H1 (cell line): ENCODE results near the gene MECP2. TPM values are rescaled to one million over a fixed set of nuclear protein-coding genes. Genes with fewer than 3 reads are reported as not detected.

Source experiments
- CTCF ChIA-PET: fragments of 300-600 bp; sonication (Branson Sonifier 250); formaldehyde crosslinking; loops from one replicate; lab custom pipeline; 2021; ENCODE audit not compliant: partially characterized antibody; lab: Charles Lee
- POLR2A ChIA-PET: fragments of 300-600 bp; sonication (Branson Sonifier 250); formaldehyde crosslinking; loops from one replicate; lab custom pipeline; 2021; ENCODE audit warnings: inconsistent platforms; ENCODE audit not compliant: partially characterized antibody; lab: Charles Lee
- DNase-seq, 2 experiments: peaks; one replicate each; pipeline versions ENCODE4 v3.0.0 to v3.0.0-alpha.2; 2010 to 2022; ENCODE audit warnings: low spot score in 2 of 2, low read depth in 1 of 2, mixed read lengths in 1 of 2
- FAIRE-seq: peaks from 2 replicates; lab custom pipeline; 2011; peaks lifted over from hg19 to GRCh38; lab: Jason Lieb, UNC
- H2AFZ ChIP-seq: 2 replicates; pipeline ENCODE4 v1.8.1; 2012; ENCODE audit warnings: low read length, inconsistent platforms
- H2AK5ac ChIP-seq: 2 replicates; pipeline ENCODE4 v1.6.1; 2013; ENCODE audit warnings: low read depth, low read length
- H2BK120ac ChIP-seq: replicated peaks from 2 replicates; pipeline ENCODE3; 2013; ENCODE audit warnings: low read depth, low read length, inconsistent platforms
- H2BK12ac ChIP-seq: 2 replicates; pipeline ENCODE4 v1.6.1; 2013; ENCODE audit warnings: low read depth, low read length
- H2BK15ac ChIP-seq: 2 replicates; pipeline ENCODE4 v1.6.1; 2013; ENCODE audit warnings: low read length
- H2BK20ac ChIP-seq: 2 replicates; pipeline ENCODE4 v1.6.1; 2013; ENCODE audit warnings: low read length
- H2BK5ac ChIP-seq: 2 replicates; pipeline ENCODE4 v1.6.1; 2013; ENCODE audit warnings: low read depth, low read length
- H3K14ac ChIP-seq: 2 replicates; pipeline ENCODE4 v1.6.1; 2013; ENCODE audit warnings: inconsistent platforms; ENCODE audit not compliant: insufficient read length
- H3K18ac ChIP-seq: 2 replicates; pipeline ENCODE4 v1.6.1; 2013; ENCODE audit warnings: low read length; ENCODE audit errors: extremely low read depth
- H3K23ac ChIP-seq: 2 replicates; pipeline ENCODE4 v1.6.1; 2013; ENCODE audit warnings: inconsistent platforms; ENCODE audit not compliant: insufficient read length
- H3K23me2 ChIP-seq: 2 replicates; pipeline ENCODE4 v1.6.1; 2013; ENCODE audit warnings: low read depth, low read length
- H3K27ac ChIP-seq: 2 replicates; pipeline ENCODE4 v1.6.1; 2011; ENCODE audit warnings: low read depth, low read length, inconsistent platforms
- H3K27me3 ChIP-seq, 4 experiments: replicated peaks in 1 of 4; 1 replicate in 1 of 4; 2 replicates in 3 of 4; pipeline versions ENCODE4 v1.6.1 to v1.8.1; 2011 to 2013; ENCODE audit warnings: low read length in 3 of 4, mild to moderate bottlenecking in 3 of 4, inconsistent platforms in 2 of 4, mixed read lengths in 2 of 4, moderate library complexity in 1 of 4; ENCODE audit not compliant: control insufficient read depth in 3 of 4, insufficient read depth in 3 of 4; ENCODE audit errors: extremely low read depth in 1 of 4
- H3K36me3 ChIP-seq, 4 experiments: 2 replicates each; pipeline versions ENCODE4 v1.6.1 to v1.8.1; 2011 to 2013; ENCODE audit warnings: mild to moderate bottlenecking in 4 of 4, low read length in 3 of 4, moderate library complexity in 2 of 4, control low read depth in 1 of 4, inconsistent platforms in 1 of 4; ENCODE audit not compliant: insufficient read depth in 4 of 4, control insufficient read depth in 2 of 4
- H3K4ac ChIP-seq: replicated peaks from 2 replicates; pipeline ENCODE3; 2013; ENCODE audit warnings: low read length, low read depth, mixed read lengths, inconsistent platforms; ENCODE audit not compliant: insufficient read length
- H3K4me1 ChIP-seq, 4 experiments: replicated peaks in 1 of 4; 1 replicate in 1 of 4; 2 replicates in 3 of 4; pipeline versions ENCODE4 v1.6.1 to v1.8.1; 2011 to 2013; ENCODE audit warnings: low read length in 3 of 4, inconsistent platforms in 2 of 4, mixed read lengths in 1 of 4; ENCODE audit not compliant: insufficient read depth in 4 of 4, control insufficient read depth in 3 of 4
- H3K4me2 ChIP-seq, 2 experiments: 2 replicates each; pipeline versions ENCODE4 v1.6.1 to v1.8.1; 2011 to 2013; ENCODE audit warnings: low read depth in 2 of 2, low read length in 2 of 2, control low read depth in 1 of 2, inconsistent platforms in 1 of 2, mild to moderate bottlenecking in 1 of 2; ENCODE audit not compliant: insufficient read depth in 1 of 2
- H3K4me3 ChIP-seq, 4 experiments: fragments of 200-600, 300-600 bp in 1 of 4; sonication (generic), shearing (Covaris generic), sonication (Bioruptor Twin) in 1 of 4; 2 replicates each; pipeline versions ENCODE4 v1.5.1 to v1.8.1; 2011 to 2016; ENCODE audit warnings: low read length in 4 of 4, low read depth in 3 of 4, control low read depth in 2 of 4, inconsistent platforms in 2 of 4, mild to moderate bottlenecking in 2 of 4, mixed read lengths in 1 of 4, moderate library complexity in 1 of 4; ENCODE audit not compliant: insufficient read depth in 2 of 4; ENCODE audit errors: extremely low read depth in 1 of 4
- H3K56ac ChIP-seq: replicated peaks from 2 replicates; pipeline ENCODE3; 2013; ENCODE audit warnings: low read depth, mild to moderate bottlenecking, mixed read lengths, low read length, inconsistent platforms; ENCODE audit not compliant: insufficient read length
- H3K79me1 ChIP-seq: 2 replicates; pipeline ENCODE4 v1.6.1; 2013; ENCODE audit warnings: low read depth, low read length, control low read depth
- H3K79me2 ChIP-seq, 2 experiments: 2 replicates each; pipeline versions ENCODE4 v1.6.1 to v1.8.1; 2012 to 2013; ENCODE audit warnings: low read length in 2 of 2, mild to moderate bottlenecking in 2 of 2, inconsistent platforms in 1 of 2; ENCODE audit not compliant: insufficient read depth in 2 of 2, control insufficient read depth in 1 of 2
- H3K9ac ChIP-seq, 4 experiments: replicated peaks in 1 of 4; 1 replicate in 1 of 4; 2 replicates in 3 of 4; pipeline versions ENCODE4 v1.6.1 to v1.8.1; 2011 to 2013; ENCODE audit warnings: low read depth in 3 of 4, low read length in 3 of 4, control low read depth in 2 of 4, mild to moderate bottlenecking in 2 of 4, moderate library complexity in 2 of 4, inconsistent platforms in 1 of 4; ENCODE audit errors: extremely low read depth in 1 of 4
- H3K9me3 ChIP-seq, 2 experiments: 2 replicates each; pipeline versions ENCODE4 v1.6.1 to v1.8.1; 2012 to 2013; ENCODE audit warnings: mild to moderate bottlenecking in 2 of 2, moderate library complexity in 2 of 2, control low read depth in 1 of 2, inconsistent platforms in 1 of 2, low read depth in 1 of 2, low read length in 1 of 2, mixed read lengths in 1 of 2; ENCODE audit not compliant: insufficient read depth in 2 of 2
- H4K20me1 ChIP-seq, 2 experiments: replicated peaks in 1 of 2; 2 replicates each; pipeline versions ENCODE3 to v1.8.1; 2011 to 2013; ENCODE audit warnings: inconsistent platforms in 2 of 2, low read length in 2 of 2, mild to moderate bottlenecking in 1 of 2; ENCODE audit not compliant: insufficient read depth in 2 of 2, control insufficient read depth in 1 of 2
- H4K5ac ChIP-seq: 2 replicates; pipeline ENCODE4 v1.6.1; 2013; ENCODE audit warnings: low read length, low read depth, mixed read lengths, inconsistent platforms; ENCODE audit not compliant: insufficient read length
- H4K8ac ChIP-seq: 2 replicates; pipeline ENCODE4 v1.8.0; 2013; ENCODE audit warnings: mild to moderate bottlenecking, moderate library complexity, low read length, inconsistent platforms; ENCODE audit not compliant: insufficient read depth; ENCODE audit errors: extremely low read depth
- H4K91ac ChIP-seq: replicated peaks from 2 replicates; pipeline ENCODE3; 2013; ENCODE audit warnings: low read length, mixed read lengths, inconsistent platforms; ENCODE audit not compliant: insufficient read length
- BACH1 ChIP-seq: IDR thresholded peaks from 2 replicates; pipeline ENCODE4 v1.6.1; 2012; ENCODE audit warnings: low read length, improper control_type of control experiment
- BRCA1 ChIP-seq: IDR thresholded peaks from 2 replicates; pipeline ENCODE4 v1.6.1; 2012; ENCODE audit warnings: low read depth, low read length, improper control_type of control experiment
- CBX5 ChIP-seq: fragments of 300-800, 300-1000 bp; sonication (generic); IDR thresholded peaks from 2 replicates; pipeline ENCODE4 v1.7.1; 2016; ENCODE audit warnings: antibody characterized with exemption, low read length, low read depth
- CBX8 ChIP-seq: fragments of 300-800, 300-1000 bp; sonication (generic); IDR thresholded peaks from 2 replicates; pipeline ENCODE4 v1.7.1; 2016; ENCODE audit warnings: low read depth, low read length, borderline replicate concordance
- CEBPB ChIP-seq: IDR thresholded peaks from 2 replicates; pipeline ENCODE4 v1.6.1; 2012; ENCODE audit warnings: low read depth, low read length
- CREB1 ChIP-seq: IDR thresholded peaks from 2 replicates; pipeline ENCODE4 v1.6.1; 2012; ENCODE audit warnings: inconsistent platforms
- EGR1 ChIP-seq: IDR thresholded peaks from 2 replicates; pipeline ENCODE4 v1.6.1; 2011; ENCODE audit warnings: low read depth, low read length, borderline replicate concordance
- FOSL1 ChIP-seq: IDR thresholded peaks from 2 replicates; pipeline ENCODE4 v1.6.1; 2011; ENCODE audit warnings: mild to moderate bottlenecking, low read depth, low read length, moderate library complexity; ENCODE audit not compliant: insufficient read depth
- JUN ChIP-seq: IDR thresholded peaks from 2 replicates; pipeline ENCODE4 v1.6.1; 2011; ENCODE audit warnings: low read depth, mild to moderate bottlenecking, improper control_type of control experiment, low read length
- KDM4A ChIP-seq: IDR thresholded peaks from one replicate; pipeline ENCODE4 v1.7.1; 2012; ENCODE audit warnings: low read depth, mild to moderate bottlenecking, moderate library complexity, low read length, inconsistent platforms; ENCODE audit not compliant: severe bottlenecking
- RAD21 ChIP-seq, 2 experiments: IDR thresholded peaks in 1 of 2; conservative IDR thresholded peaks in 1 of 2; 2 replicates each; pipeline ENCODE4 v1.6.1; 2011; ENCODE audit warnings: low read depth in 2 of 2, low read length in 2 of 2, improper control_type of control experiment in 1 of 2, inconsistent platforms in 1 of 2, mild to moderate bottlenecking in 1 of 2, moderate library complexity in 1 of 2
- RNF2 ChIP-seq: fragments of 200-900, 300-1000 bp; sonication (generic); IDR thresholded peaks from 2 replicates; pipeline ENCODE4 v1.7.1; 2016; ENCODE audit warnings: borderline replicate concordance, low read depth, mild to moderate bottlenecking, antibody characterized with exemption, low read length; ENCODE audit not compliant: poor library complexity, severe bottlenecking; ENCODE audit errors: missing control alignments
- SP2 ChIP-seq: IDR thresholded peaks from 2 replicates; pipeline ENCODE4 v1.6.1; 2012; ENCODE audit warnings: mild to moderate bottlenecking, low read length, inconsistent platforms
- ZNF274 ChIP-seq: IDR thresholded peaks from 2 replicates; pipeline ENCODE4 v1.7.0; 2012; ENCODE audit warnings: low read length, borderline replicate concordance; ENCODE audit errors: extremely low read depth
- WGBS, 2 experiments: shearing (Covaris generic) in 1 of 2; methylation state at CpG; one replicate each; pipeline versions ENCODE4 v1.1.6 to v1.1.7; 2013 to 2015; ENCODE audit warnings: low lambda C conversion rate in 2 of 2, mixed read lengths in 2 of 2, inconsistent platforms in 1 of 2, low coverage in 1 of 2, missing lambda C conversion rate in 1 of 2; ENCODE audit not compliant: insufficient replicate concordance in 2 of 2, insufficient coverage in 1 of 2, insufficient read length in 1 of 2; ENCODE audit errors: extremely low coverage in 1 of 2, missing lambda C conversion rate in 1 of 2; 5-methylcytosine and 5-hydroxymethylcytosine counted together
- polyA plus RNA-seq, 7 experiments: library from polyadenylated mRNA; depleted of rRNA in 3 of 7; stranded (reverse) in 5 of 7; unstranded in 2 of 7; fragments of >200 nt in 5 of 7; fragments of 200-250 nt in 2 of 7; gene quantifications; 1 replicate in 5 of 7; 2 replicates in 1 of 7; 4 replicates in 1 of 7; pipeline versions ENCODE4 v1.2.1 to v1.2.3, GENCODE V29; 2011 to 2013; ENCODE audit warnings: missing spikeins in 2 of 7, mixed read lengths in 2 of 7
- total RNA-seq: library from RNA; stranded (reverse); fragmentation: NEBNext Ultra II Directional; extraction: Animal tissue kit (Norgen Biotek cat#: 25700); gene quantifications from 2 replicates; pipeline ENCODE4 v1.2.1, GENCODE V29; 2021
- TF ChIP-seq, protein P1 (sequence below): IDR thresholded peaks from 2 replicates; pipeline ENCODE4 v1.6.1; 2012; ENCODE audit warnings: inconsistent platforms

The MECP2 gene
- total and polyA plus RNA-seq, 2 of the 8 experiments (the other 6 are each of a cell fraction or from before 2014, with no cell fraction given), result 5.0 to 32.4 TPM

DNA sequence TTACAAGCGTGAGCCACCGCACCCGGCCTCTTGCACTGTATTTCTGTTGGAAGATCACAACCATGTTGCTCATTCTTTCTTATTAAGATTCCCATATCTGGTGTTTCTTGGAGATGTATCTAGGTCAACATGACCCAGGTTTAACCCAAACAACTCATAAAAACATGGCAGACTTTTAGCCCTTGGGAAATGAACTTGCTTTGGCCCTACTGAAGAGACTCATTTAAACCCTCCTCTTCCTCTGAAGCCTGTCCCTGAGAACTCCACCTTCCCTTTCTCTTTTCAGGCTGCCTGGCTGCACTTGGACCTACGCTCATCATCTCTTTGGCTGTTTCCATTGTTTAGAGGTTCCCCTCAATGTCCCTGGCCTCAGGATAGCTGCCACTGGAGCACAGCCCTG, 23.7 kb upstream of the MECP2 start:
- Histone ChIP-seq H3K4ac (no peak overlapping the region), H4K91ac (no peak overlapping the region), H3K4me2 (no peak overlapping the region), H2AK5ac (no peak overlapping the region), H3K36me3 (no peaks in the 10 kb centered on the region), H2BK15ac (no peak overlapping the region), H2BK5ac (no peak overlapping the region), H3K23ac (no peak overlapping the region), H3K18ac (no peak overlapping the region), H3K4me3 (no peak overlapping the region), H3K9me3 (peaks cover 0 to 4% of the 10 kb centered on the region in 2 experiments; a peak in 1 of 4 replicates), H4K5ac (no peak overlapping the region), H2BK120ac (no peak overlapping the region), H3K79me1 (no peaks in the 10 kb centered on the region), H4K8ac (no peak overlapping the region), H2BK12ac (no peak overlapping the region), H3K56ac (no peak overlapping the region), H3K27ac (no peak overlapping the region), H3K23me2 (no peaks in the 10 kb centered on the region), H2AFZ (no peak overlapping the region), H3K79me2 (no peaks in the 10 kb centered on the region), H3K27me3 (no peaks in the 10 kb centered on the region), H3K9ac (no peak overlapping the region), H4K20me1 (no peaks in the 10 kb centered on the region), H3K14ac (no peak overlapping the region), H2BK20ac (no peak overlapping the region), H3K4me1 (peaks cover 0 to 4% (median 0%) of the 10 kb centered on the region in 4 experiments; a peak in 1 of 7 replicates)
- WGBS, 2 experiments, result 90% methylated on average over 2 of the region's 4 CpGs; no CpG with 5 or more reads in 1 of the 2 experiments
- FAIRE-seq (no peak), DNase-seq (no peak)
- ChIA-PET CTCF (no interaction called here), POLR2A (no interaction called here)
- no peak for TF ChIP-seq CEBPB
- TF ChIP-seq SP2, result no peak
- TF ChIP-seq KDM4A, result no peak
- no peak for TF ChIP-seq FOSL1
- no peak for TF ChIP-seq CREB1
- no peak for TF ChIP-seq BRCA1
- no peak for TF ChIP-seq ZNF274
- no peak for TF ChIP-seq RAD21 (IDR thresholded peaks at IDR 0.05 in 1 of 2, conservative IDR thresholded peaks at IDR 0.05 in 1 of 2; ENCODE audit: low read depth in 2 of 2, low read length in 2 of 2)
- TF ChIP-seq RNF2, result no peak
- no peak for TF ChIP-seq EGR1
- TF ChIP-seq, protein P1, sequence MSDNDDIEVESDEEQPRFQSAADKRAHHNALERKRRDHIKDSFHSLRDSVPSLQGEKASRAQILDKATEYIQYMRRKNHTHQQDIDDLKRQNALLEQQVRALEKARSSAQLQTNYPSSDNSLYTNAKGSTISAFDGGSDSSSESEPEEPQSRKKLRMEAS, result no peak
- no peak for TF ChIP-seq BACH1
- TF ChIP-seq CBX5, result no peak
- TF ChIP-seq CBX8, result no peak
- TF ChIP-seq JUN, result no peak
